ENCODE results near the gene ATG2A.

ATG2A gene

GRCh38 chr11:64916775-64917662 lies at the start of gene ATG2A:
Gene ATG2A (minus strand): TSS chr11:64917209. CDS start chr11:64917135, 74 bp downstream.
- peak; percentile 98 for DNase-seq

- DNase-seq, result no peak
Observed at GRCh38 chr11:64963072-64963631, 46.1 kb upstream of the ATG2A start.

- DNase-seq, result no peak
Observed at GRCh38 chr11:64960719-64961118, 43.7 kb upstream of the ATG2A start.

GRCh38 chr11:64959498-64959897 lies 42.5 kb upstream of the ATG2A start:
- no peak for DNase-seq

GRCh38 chr11:64954201-64954600 lies 37.2 kb upstream of the ATG2A start:
- no peak for DNase-seq

- DNase-seq, result no peak
Observed at GRCh38 chr11:64951529-64951928, 34.5 kb upstream of the ATG2A start.

GRCh38 chr11:64947208-64947814 lies 30.3 kb upstream of the ATG2A start:
- no peak for DNase-seq

GRCh38 chr11:64936539-64936938 lies 19.5 kb upstream of the ATG2A start:
- DNase-seq, result no peak

- DNase-seq, result peak; percentile 54
Observed at GRCh38 chr11:64935359-64936081, 18.5 kb upstream of the ATG2A start, which contains the start of gene GPHA2. Gene GPHA2 (minus strand): TSS chr11:64935893. CDS start chr11:64935460, 433 bp downstream.

GRCh38 chr11:64934682-64935358 lies 17.8 kb upstream of the ATG2A start:
- no peak for DNase-seq

GRCh38 chr11:64933935-64934681 lies 17.1 kb upstream of the ATG2A start:
- DNase-seq, result no peak

GRCh38 chr11:64933213-64933934 lies 16.4 kb upstream of the ATG2A start:
- DNase-seq, result no peak

GRCh38 chr11:64932324-64932723 lies 15.3 kb upstream of the ATG2A start:
- no peak for DNase-seq

- no peak for DNase-seq
Observed at GRCh38 chr11:64931290-64931689, 14.3 kb upstream of the ATG2A start.

GRCh38 chr11:64930340-64930739 lies 13.3 kb upstream of the ATG2A start:
- DNase-seq, result no peak

- no peak for DNase-seq
Observed at GRCh38 chr11:64929625-64930024, 12.6 kb upstream of the ATG2A start.

GRCh38 chr11:64928957-64929356 lies 11.9 kb upstream of the ATG2A start:
- DNase-seq, result no peak

GRCh38 chr11:64926689-64927088 lies 9.7 kb upstream of the ATG2A start:
- DNase-seq, result no peak

- DNase-seq, result no peak
Observed at GRCh38 chr11:64925536-64926436, 8.8 kb upstream of the ATG2A start.

- peak; percentile 54 for DNase-seq
Observed at GRCh38 chr11:64924910-64925284, 7.9 kb upstream of the ATG2A start.

All from right forelimb (tissue), 1 donor.